Transverse colon (tissue), 4 donors: ENCODE measurements around the gene HADH. TPM values are rescaled to one million over a fixed set of nuclear protein-coding genes. Genes with fewer than 3 reads are reported as not detected.

Experiments used
- DNase-seq: peaks from one replicate; pipeline ENCODE4 v3.0.0-alpha.2; 2019
- H3K27ac ChIP-seq, 4 donors: fragments of 200-600 bp; sonication (generic); 2 replicates each; pipeline ENCODE4 v1.5.1; 2016 to 2018; ENCODE audit warnings: inconsistent platforms in 4 of 4
- H3K27me3 ChIP-seq: fragments of 200-600 bp; sonication (generic); 2 replicates; pipeline ENCODE4 v1.5.1; 2017; ENCODE audit warnings: inconsistent platforms
- H3K36me3 ChIP-seq, 4 donors: fragments of 200-600 bp; sonication (generic); 2 replicates each; pipeline ENCODE4 v1.5.1; 2017 to 2019; ENCODE audit warnings: inconsistent platforms in 4 of 4
- H3K4me1 ChIP-seq, 4 donors: fragments of 200-600 bp; sonication (generic); 2 replicates each; pipeline ENCODE4 v1.5.1; 2017 to 2020; ENCODE audit warnings: inconsistent platforms in 4 of 4
- H3K4me3 ChIP-seq, 4 donors: fragments of 200-600 bp; sonication (generic); 1 replicate in 1 of 4; 2 replicates in 3 of 4; pipeline versions ENCODE4 v1.5.1 to v1.6.1; 2017 to 2019; ENCODE audit warnings: inconsistent platforms in 4 of 4
- H3K9me3 ChIP-seq, 2 donors: fragments of 200-600 bp; sonication (generic); 2 replicates each; pipeline ENCODE4 v1.5.1; 2017 to 2019; ENCODE audit warnings: inconsistent platforms in 2 of 2
- EP300 ChIP-seq: sonication (generic); formaldehyde crosslinking; IDR thresholded peaks from one replicate; pipeline ENCODE4 v1.6.1; 2017; ENCODE audit warnings: antibody characterized with exemption, low read depth
- POLR2A ChIP-seq: fragments of 450-650 bp; IDR thresholded peaks from one replicate; pipeline ENCODE4 v1.6.1; 2016; ENCODE audit warnings: antibody characterized with exemption, mild to moderate bottlenecking, moderate library complexity
- POLR2AphosphoS5 ChIP-seq, 3 donors: sonication (generic); formaldehyde crosslinking; IDR thresholded peaks; one replicate each; pipeline ENCODE4 v1.6.1; 2016; ENCODE audit warnings: antibody characterized with exemption in 3 of 3
- WGBS, 2 donors: methylation state at CpG; one replicate each; pipeline ENCODE4 v1.1.5; 2018; ENCODE audit warnings: low coverage in 1 of 2; 5-methylcytosine and 5-hydroxymethylcytosine counted together
- in situ Hi-C, 4 donors: fragments of 200-750 bp; cut with MboI; loops; one replicate each; pipeline versions ENCODE4 v1.15.0 to v1.15.1; 2017; ENCODE audit warnings: low sequenced_read_pairs in 3 of 4, low pct_ligation_motif_present in 1 of 4, low pct_unique_long_range_greater_than_20kb in 1 of 4
- intact Hi-C: fragments of 100-400 bp; cut with DNase I; formaldehyde crosslinking; loops from one replicate; pipeline ENCODE4 v1.15.1; 2023; ENCODE audit warnings: low total_unique reads
- total RNA-seq, 4 donors: library from RNA; depleted of rRNA; stranded (reverse); fragments of >200 nt; gene quantifications; one replicate each; pipeline ENCODE4 v1.1.0, GENCODE V29; 2016
- TF ChIP-seq, protein P1 (sequence below), 5 experiments: fragments of 200-600 bp in 3 of 5; fragments of 450-650 bp in 2 of 5; sonication (generic) in 3 of 5; IDR thresholded peaks; 1 replicate in 2 of 5; 2 replicates in 3 of 5; pipeline ENCODE4 v1.5.1; 2016 to 2017; ENCODE audit warnings: antibody characterized with exemption in 5 of 5, inconsistent platforms in 3 of 5, mild to moderate bottlenecking in 2 of 5, moderate library complexity in 1 of 5

Gene HADH
- total RNA-seq, 4 donors from 2014 or later = 47.5 to 135 (median 117) TPM

DNA sequence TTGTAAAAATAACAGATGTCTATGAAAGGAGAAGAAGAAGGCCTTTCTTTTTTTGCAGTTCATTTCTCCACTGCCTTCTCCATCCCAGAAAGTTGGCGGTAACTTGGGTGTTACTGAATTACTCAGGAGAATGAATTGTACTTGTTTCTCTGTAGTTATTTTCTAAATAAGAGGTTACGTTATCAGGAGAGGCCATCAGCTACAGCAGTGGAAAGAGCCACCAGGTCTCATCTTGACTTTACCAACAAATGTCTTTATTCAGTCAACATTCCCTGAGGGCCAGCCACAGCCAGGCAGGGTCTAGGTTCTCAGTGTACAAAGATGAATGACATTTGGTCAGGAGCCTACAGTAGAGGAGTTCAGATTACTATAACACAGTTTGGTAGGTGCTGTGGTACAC, 8.1 kb downstream of the HADH start:
- Histone ChIP-seq H3K9me3 (no peaks in the 10 kb centered on the region), H3K4me1 (peaks cover 15 to 34% (median 17%) of the 10 kb centered on the region in 4 donors), H3K27me3 (no peaks in the 10 kb centered on the region), H3K36me3 (peaks cover 0 to 4% (median 0%) of the 10 kb centered on the region in 4 donors), H3K4me3 (no peak overlapping the region), H3K27ac (peak overlapping the region; percentile 55 to 81 (median 64))
- no peak for DNase-seq
- TF ChIP-seq EP300 = no peak
- TF ChIP-seq, protein P1, sequence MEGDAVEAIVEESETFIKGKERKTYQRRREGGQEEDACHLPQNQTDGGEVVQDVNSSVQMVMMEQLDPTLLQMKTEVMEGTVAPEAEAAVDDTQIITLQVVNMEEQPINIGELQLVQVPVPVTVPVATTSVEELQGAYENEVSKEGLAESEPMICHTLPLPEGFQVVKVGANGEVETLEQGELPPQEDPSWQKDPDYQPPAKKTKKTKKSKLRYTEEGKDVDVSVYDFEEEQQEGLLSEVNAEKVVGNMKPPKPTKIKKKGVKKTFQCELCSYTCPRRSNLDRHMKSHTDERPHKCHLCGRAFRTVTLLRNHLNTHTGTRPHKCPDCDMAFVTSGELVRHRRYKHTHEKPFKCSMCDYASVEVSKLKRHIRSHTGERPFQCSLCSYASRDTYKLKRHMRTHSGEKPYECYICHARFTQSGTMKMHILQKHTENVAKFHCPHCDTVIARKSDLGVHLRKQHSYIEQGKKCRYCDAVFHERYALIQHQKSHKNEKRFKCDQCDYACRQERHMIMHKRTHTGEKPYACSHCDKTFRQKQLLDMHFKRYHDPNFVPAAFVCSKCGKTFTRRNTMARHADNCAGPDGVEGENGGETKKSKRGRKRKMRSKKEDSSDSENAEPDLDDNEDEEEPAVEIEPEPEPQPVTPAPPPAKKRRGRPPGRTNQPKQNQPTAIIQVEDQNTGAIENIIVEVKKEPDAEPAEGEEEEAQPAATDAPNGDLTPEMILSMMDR (IDR thresholded peaks at IDR 0.05) = no peak
- TF ChIP-seq POLR2AphosphoS5 (IDR thresholded peaks at IDR 0.05) = no peak
- WGBS, 2 donors = 77 to 80% methylated on average over 2 of the region's 2 CpGs
- in situ Hi-C loops (no loop called here), intact Hi-C loops (no loop called here)

- Histone ChIP-seq H3K27ac (peak overlapping the region in 1 of 4 donors; percentile 81), H3K4me3 (no peak overlapping the region), H3K36me3 (peaks cover 0 to 4% (median 0%) of the 10 kb centered on the region in 4 donors), H3K9me3 (no peaks in the 10 kb centered on the region), H3K4me1 (peaks cover 0 to 15% (median 4%) of the 10 kb centered on the region in 4 donors), H3K27me3 (no peaks in the 10 kb centered on the region)
- DNase-seq = no peak
- intact Hi-C loops = no loop called here
- in situ Hi-C loops = no loop called here
- TF ChIP-seq, protein P1 (IDR thresholded peaks at IDR 0.05) = no peak
- TF ChIP-seq EP300 (no peak), POLR2A (no peak), POLR2AphosphoS5 (IDR thresholded peaks at IDR 0.05) (no peak)
- 88 to 94% methylated on average over 2 of the region's 2 CpGs for WGBS, 2 donors
Measured at GRCh38 chr4:107999932-108000539, 10.3 kb downstream of the HADH start.

DNA sequence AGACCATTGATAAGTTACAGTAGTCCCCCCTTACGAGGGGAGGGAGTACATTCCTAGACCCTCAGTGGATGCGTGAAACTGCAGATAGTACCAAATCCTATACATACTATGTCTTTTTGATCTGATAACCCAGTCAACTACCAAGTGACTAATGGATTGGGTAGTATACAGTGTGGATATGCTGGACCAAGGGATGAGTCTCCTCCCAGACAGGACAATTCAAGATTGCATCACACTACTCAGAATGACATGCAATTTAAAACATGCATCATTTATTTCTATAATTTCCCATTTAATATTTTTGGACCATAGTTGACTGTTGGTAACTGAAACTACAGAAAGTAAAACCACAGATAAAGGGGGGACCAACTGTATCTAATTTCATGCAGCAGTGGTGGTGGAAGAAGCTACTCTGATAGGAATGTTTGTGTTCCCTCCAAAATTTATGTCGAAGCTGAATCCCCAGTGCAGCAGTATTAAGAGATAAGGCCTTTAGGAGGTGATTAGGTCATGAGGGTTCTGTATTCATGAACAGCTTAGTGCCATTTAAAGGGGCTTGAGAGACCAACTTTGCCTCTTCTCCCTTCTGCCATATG, 11.9 kb downstream of the HADH start:
- Histone ChIP-seq H3K27ac (no peak overlapping the region), H3K4me1 (peaks cover 0 to 15% (median 4%) of the 10 kb centered on the region in 4 donors), H3K9me3 (no peaks in the 10 kb centered on the region), H3K4me3 (no peak overlapping the region), H3K36me3 (peaks cover 0 to 4% (median 0%) of the 10 kb centered on the region in 4 donors), H3K27me3 (no peaks in the 10 kb centered on the region)
- intact Hi-C loops = no loop called here
- DNase-seq = no peak
- in situ Hi-C loops = no loop called here
- 93% methylated on average over 2 to 3 of the region's 3 CpGs for WGBS, 2 donors
- TF ChIP-seq, protein P1 (IDR thresholded peaks at IDR 0.05) = no peak
- no peak for TF ChIP-seq POLR2A
- TF ChIP-seq POLR2AphosphoS5 (IDR thresholded peaks at IDR 0.05) = no peak
- TF ChIP-seq EP300 = no peak

DNA sequence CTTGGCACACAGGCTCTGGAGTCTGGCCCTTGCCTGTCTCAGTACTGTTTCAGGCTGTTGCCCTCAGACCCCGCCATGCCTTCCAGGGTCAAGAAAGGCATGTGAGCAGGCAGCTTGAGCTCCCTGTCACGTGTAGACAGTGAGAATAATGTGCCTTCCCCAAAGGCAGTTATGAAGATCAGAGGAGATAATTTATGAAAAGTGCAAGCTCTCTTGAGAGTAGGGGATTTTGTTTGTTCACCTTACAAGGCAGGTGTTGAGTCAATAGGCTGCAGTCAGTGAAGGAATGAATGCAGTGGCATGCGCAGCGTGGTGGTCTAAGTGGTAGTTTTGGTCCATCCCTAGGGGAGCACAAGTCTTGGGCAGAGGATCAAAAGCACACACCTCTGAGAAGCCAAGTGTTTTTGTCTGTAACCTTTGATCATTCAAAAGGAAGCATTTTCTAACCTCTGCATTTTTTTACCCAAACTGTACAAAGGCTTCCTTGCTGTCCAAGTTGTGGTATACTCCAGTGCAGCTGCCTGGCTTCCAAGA, 14.4 kb downstream of the HADH start:
- in situ Hi-C loops = no loop called here
- H3K27ac ChIP-seq = no peak overlapping the region
- no peak overlapping the region for H3K4me3 ChIP-seq
- no peaks in the 10 kb centered on the region for H3K27me3 ChIP-seq
- WGBS, 2 donors = 74 to 83% methylated on average over 2 to 4 of the region's 4 CpGs
- H3K9me3 ChIP-seq = no peaks in the 10 kb centered on the region
- peaks cover 0 to 5% (median 0%) of the 10 kb centered on the region in 4 donors for H3K4me1 ChIP-seq
- intact Hi-C loops = no loop called here
- no peak for DNase-seq
- no peak for TF ChIP-seq POLR2A
- TF ChIP-seq POLR2AphosphoS5 (IDR thresholded peaks at IDR 0.05) = no peak
- TF ChIP-seq EP300 = no peak
- TF ChIP-seq, protein P1 (IDR thresholded peaks at IDR 0.05) = no peak
- H3K36me3 ChIP-seq = peaks cover 0 to 4% (median 0%) of the 10 kb centered on the region in 4 donors
